HT-29 (cell line): ENCODE data around the gene CARD18. TPM values are rescaled to one million over a fixed set of nuclear protein-coding genes. Genes with fewer than 3 reads are reported as not detected.
"Not testable (repeated sequence)": the region's sequence is repeated elsewhere in the genome, so short reads cannot be mapped to it uniquely, and the experiment has no call there.

Experiments
- DNase-seq: peaks from one replicate; pipeline ENCODE4 v3.0.0-alpha.2; 2015; ENCODE audit warnings: low spot score
- total RNA-seq: library from RNA; depleted of rRNA; stranded (reverse); fragments of >200 nt; shearing (Covaris generic); gene quantifications from 2 replicates; pipeline ENCODE4 v1.2.3, GENCODE V29; 2014

CARD18 gene
- total RNA-seq, 1 experiment from 2014 or later, result not detected

GRCh38 chr11:105132716-105133511, 6.7 kb downstream of the CARD18 start:
- DNase-seq, result no peak

GRCh38 chr11:105130189-105130813, 9.3 kb downstream of the CARD18 start:
- peak; percentile 68 for DNase-seq

- DNase-seq, result no peak
These were observed 14.8 kb downstream of the CARD18 start for GRCh38 chr11:105124756-105125155.

- no peak for DNase-seq
These were observed 28.2 kb downstream of the CARD18 start for GRCh38 chr11:105111145-105111944.

GRCh38 chr11:105110688-105111030, 28.9 kb downstream of the CARD18 start:
- DNase-seq, result no peak

GRCh38 chr11:105109855-105110687, 29.5 kb downstream of the CARD18 start:
- no peak for DNase-seq

GRCh38 chr11:105109321-105109720, 30.2 kb downstream of the CARD18 start:
- DNase-seq, result no peak

- no peak for DNase-seq
These were observed 31.3 kb downstream of the CARD18 start for GRCh38 chr11:105108247-105108646.

GRCh38 chr11:105107226-105107825, 32.2 kb downstream of the CARD18 start:
- DNase-seq, result not testable (repeated sequence)

- DNase-seq, result no peak
These were observed 33.4 kb downstream of the CARD18 start for GRCh38 chr11:105106140-105106539.

- DNase-seq, result no peak
These were observed 35.3 kb downstream of the CARD18 start for GRCh38 chr11:105104292-105104691.

- no peak for DNase-seq
These were observed 36.2 kb downstream of the CARD18 start for GRCh38 chr11:105103336-105103735.

- not testable (repeated sequence) for DNase-seq
These were observed 37.4 kb downstream of the CARD18 start for GRCh38 chr11:105102079-105102581.

GRCh38 chr11:105100981-105101630, 38.5 kb downstream of the CARD18 start:
- no peak for DNase-seq

- peak; percentile 17 for DNase-seq
These were observed 39.4 kb downstream of the CARD18 start for GRCh38 chr11:105100206-105100605.

GRCh38 chr11:105099594-105099993, 40.0 kb downstream of the CARD18 start:
- not testable (repeated sequence) for DNase-seq

- no peak for DNase-seq
These were observed 47.0 kb downstream of the CARD18 start for GRCh38 chr11:105092256-105093239.
